ENCODE data around the gene FUBP1. TPM values are rescaled to one million over a fixed set of nuclear protein-coding genes. Genes with fewer than 3 reads are reported as not detected.

The FUBP1 gene
- total RNA-seq, 1 experiment from 2014 or later = 271 TPM

GRCh38 chr1:77940921-77941570, 37.8 kb downstream of the FUBP1 start:
- no peak for DNase-seq
- Histone ChIP-seq H2AFZ (ENCODE audit: low read length) (no peak overlapping the region), H3K14ac (ENCODE audit: insufficient read depth, low read length) (no peak overlapping the region), H3K4me2 (ENCODE audit: insufficient read depth, insufficient read length, low read length) (no peak overlapping the region), H3K27ac (ENCODE audit: insufficient read length, low read depth, low read length) (no peak overlapping the region), H3K79me1 (ENCODE audit: insufficient read depth, low read depth, low read length, poor library complexity, severe bottlenecking) (no peaks in the 10 kb centered on the region), H4K91ac (ENCODE audit: insufficient read length, low read depth, low read length) (no peak overlapping the region), H3K23ac (ENCODE audit: insufficient read length, low read depth, low read length) (no peak overlapping the region), H3K79me2 (ENCODE audit: insufficient read depth, low read length) (no peaks in the 10 kb centered on the region), H2BK5ac (ENCODE audit: insufficient read length, low read length) (no peak overlapping the region), H3K18ac (ENCODE audit: insufficient read length, low read depth, low read length) (no peak overlapping the region), H3K9me3 (ENCODE audit: control insufficient read depth, low read depth, low read length) (no peaks in the 10 kb centered on the region), H2BK120ac (ENCODE audit: low read depth, low read length, poor library complexity, severe bottlenecking) (no peak overlapping the region), H3K4me1 (ENCODE audit: insufficient read depth, low read length) (no peaks in the 10 kb centered on the region), H3T11ph (ENCODE audit: low read length) (no peak overlapping the region), H2BK12ac (ENCODE audit: insufficient read length, low read depth, low read length) (no peak overlapping the region), H3K23me2 (ENCODE audit: insufficient read length, low read depth, low read length, poor library complexity, severe bottlenecking) (no peaks in the 10 kb centered on the region), H2BK15ac (ENCODE audit: low read depth, low read length) (no peak overlapping the region), H3K9ac (ENCODE audit: extremely low read depth, insufficient read length, low read length) (no peak overlapping the region), H2BK20ac (ENCODE audit: low read depth, low read length, poor library complexity, severe bottlenecking) (no peak overlapping the region), H3K56ac (ENCODE audit: insufficient read length, low read depth, low read length) (no peak overlapping the region), H3K27me3 (ENCODE audit: insufficient read depth, low read length) (no peaks in the 10 kb centered on the region), H4K8ac (replicated peaks; ENCODE audit: insufficient read length, low read depth, low read length) (no peak overlapping the region), H4K20me1 (ENCODE audit: control insufficient read depth, insufficient read depth, insufficient read length) (no peaks in the 10 kb centered on the region), H2AK5ac (ENCODE audit: insufficient read length, low read length) (no peak overlapping the region), H4K5ac (ENCODE audit: insufficient read length, low read depth, low read length) (no peak overlapping the region), H3K4ac (ENCODE audit: low read depth, low read length) (no peak overlapping the region)
- Mint-ChIP-seq H3K36me3 (ENCODE audit: insufficient read depth in 1 of 3, low read depth in 3 of 3) (peaks cover 8 to 35% (median 27%) of the 10 kb centered on the region in 3 experiments; a peak in 6 of 7 replicates), H3K27ac (peak overlapping the region in 1 of 3 experiments; percentile 0; a peak in 1 of 7 replicates), H3K4me1 (0 out of 4 replicates have a peak, but pooled peaks cover 0 to 4% of the 10 kb centered on the region in 2 experiments), H3K27me3 (ENCODE audit: low read depth) (no peaks in the 10 kb centered on the region), H3K9me3 (no peaks in the 10 kb centered on the region), H3K4me3 (no peak overlapping the region)
- no CpG with 5 or more reads among the region's 4 CpGs for WGBS (ENCODE audit: extremely low coverage, insufficient read length, low lambda C conversion rate)
- no peak for TF ChIP-seq CTCF (conservative IDR thresholded peaks at IDR 0.05)

Data from H9 (cell line).